Measurements from ENCODE around the gene CNTNAP2.

DNA sequence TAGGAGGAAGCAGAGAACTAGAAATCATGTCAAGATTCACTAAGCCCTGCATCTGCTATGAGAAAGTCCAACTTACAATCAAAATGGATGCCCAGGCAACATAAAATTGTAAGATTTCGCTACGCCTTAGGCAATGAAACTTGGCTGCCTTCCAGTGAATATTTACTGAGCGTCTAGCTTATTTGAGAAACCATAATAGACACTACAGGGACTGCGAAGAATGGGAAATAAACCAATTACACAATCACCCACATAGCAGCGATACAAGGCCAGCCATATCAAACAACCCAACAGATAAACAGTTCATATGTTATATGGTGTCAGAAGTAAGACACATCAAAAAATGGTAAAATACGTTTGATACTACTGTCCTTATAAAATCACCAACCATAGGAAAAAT lies 1928.9 kb downstream of the CNTNAP2 start:
- TF ChIP-seq, protein P1, sequence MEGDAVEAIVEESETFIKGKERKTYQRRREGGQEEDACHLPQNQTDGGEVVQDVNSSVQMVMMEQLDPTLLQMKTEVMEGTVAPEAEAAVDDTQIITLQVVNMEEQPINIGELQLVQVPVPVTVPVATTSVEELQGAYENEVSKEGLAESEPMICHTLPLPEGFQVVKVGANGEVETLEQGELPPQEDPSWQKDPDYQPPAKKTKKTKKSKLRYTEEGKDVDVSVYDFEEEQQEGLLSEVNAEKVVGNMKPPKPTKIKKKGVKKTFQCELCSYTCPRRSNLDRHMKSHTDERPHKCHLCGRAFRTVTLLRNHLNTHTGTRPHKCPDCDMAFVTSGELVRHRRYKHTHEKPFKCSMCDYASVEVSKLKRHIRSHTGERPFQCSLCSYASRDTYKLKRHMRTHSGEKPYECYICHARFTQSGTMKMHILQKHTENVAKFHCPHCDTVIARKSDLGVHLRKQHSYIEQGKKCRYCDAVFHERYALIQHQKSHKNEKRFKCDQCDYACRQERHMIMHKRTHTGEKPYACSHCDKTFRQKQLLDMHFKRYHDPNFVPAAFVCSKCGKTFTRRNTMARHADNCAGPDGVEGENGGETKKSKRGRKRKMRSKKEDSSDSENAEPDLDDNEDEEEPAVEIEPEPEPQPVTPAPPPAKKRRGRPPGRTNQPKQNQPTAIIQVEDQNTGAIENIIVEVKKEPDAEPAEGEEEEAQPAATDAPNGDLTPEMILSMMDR (IDR thresholded peaks at IDR 0.05), result no peak
- TF ChIP-seq POLR2A (IDR thresholded peaks at IDR 0.05), result no peak

Data from lower leg skin (tissue), 3 donors.